IMR-90 (cell line): ENCODE measurements around the gene CKAP2.

ENCODE experiments used
- MAFK ChIP-seq: IDR thresholded peaks from 2 replicates; pipeline ENCODE4 v1.6.1; 2012; ENCODE audit warnings: low read depth, low read length, improper control_type of control experiment
- TF ChIP-seq, protein P1 (sequence below): fragments of 150-350 bp; IDR thresholded peaks from 2 replicates; pipeline ENCODE4 v1.6.1; 2017; ENCODE audit warnings: mild to moderate bottlenecking, antibody characterized with exemption, low read length, low read depth

DNA sequence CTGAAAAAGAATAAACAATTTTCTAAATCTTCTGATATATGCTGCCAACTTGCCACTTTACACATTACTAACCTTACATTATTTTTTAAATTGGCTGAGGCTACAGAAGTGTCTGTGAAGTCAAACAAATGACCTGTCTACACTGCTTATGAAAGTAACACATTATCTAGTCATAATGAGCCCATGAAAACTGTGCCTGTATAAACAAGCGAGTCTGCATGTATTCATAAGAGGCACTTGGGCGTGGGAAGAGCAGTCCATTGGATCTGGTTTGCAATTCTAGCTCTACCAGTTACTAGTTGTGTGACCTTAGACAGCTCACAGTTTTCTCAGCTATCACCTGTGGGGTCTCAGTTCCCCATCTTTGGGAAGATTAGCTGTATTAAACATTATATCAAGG lies 7.9 kb upstream of the CKAP2 start:
- TF ChIP-seq, protein P1, sequence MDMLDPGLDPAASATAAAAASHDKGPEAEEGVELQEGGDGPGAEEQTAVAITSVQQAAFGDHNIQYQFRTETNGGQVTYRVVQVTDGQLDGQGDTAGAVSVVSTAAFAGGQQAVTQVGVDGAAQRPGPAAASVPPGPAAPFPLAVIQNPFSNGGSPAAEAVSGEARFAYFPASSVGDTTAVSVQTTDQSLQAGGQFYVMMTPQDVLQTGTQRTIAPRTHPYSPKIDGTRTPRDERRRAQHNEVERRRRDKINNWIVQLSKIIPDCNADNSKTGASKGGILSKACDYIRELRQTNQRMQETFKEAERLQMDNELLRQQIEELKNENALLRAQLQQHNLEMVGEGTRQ = no peak
- TF ChIP-seq MAFK = no peak
